NCI-H524 (cell line): ENCODE data around the gene NT5C2.

Experiments
- DNase-seq, 2 experiments: peaks; one replicate each; lab custom pipeline; 2025; lab: John Stamatoyannopoulos, UW

The NT5C2 gene

GRCh38 chr10:103062854-103063590, 130.1 kb downstream of the NT5C2 start:
- DNase-seq: no peak

- no peak for DNase-seq
These were observed 132.5 kb downstream of the NT5C2 start for GRCh38 chr10:103060575-103060974.

GRCh38 chr10:103058034-103058433, 135.0 kb downstream of the NT5C2 start:
- no peak for DNase-seq

- no peak for DNase-seq
These were observed 138.0 kb downstream of the NT5C2 start for GRCh38 chr10:103055105-103055504.

GRCh38 chr10:103054621-103055020, 138.5 kb downstream of the NT5C2 start:
- no peak for DNase-seq

- peak in 1 of 2 experiments; percentile 40 for DNase-seq
These were observed 139.2 kb downstream of the NT5C2 start for GRCh38 chr10:103053659-103054581.

GRCh38 chr10:103049237-103049636, 143.8 kb downstream of the NT5C2 start:
- DNase-seq: no peak

GRCh38 chr10:103047381-103047780, 145.7 kb downstream of the NT5C2 start:
- no peak for DNase-seq

- no peak for DNase-seq
These were observed 147.1 kb downstream of the NT5C2 start for GRCh38 chr10:103045961-103046360.

- no peak for DNase-seq
These were observed 148.1 kb downstream of the NT5C2 start for GRCh38 chr10:103044942-103045489.

- DNase-seq: no peak
These were observed 150.2 kb downstream of the NT5C2 start for GRCh38 chr10:103042908-103043307.

- no peak for DNase-seq
These were observed 150.9 kb downstream of the NT5C2 start for GRCh38 chr10:103042129-103042528.

- no peak for DNase-seq
These were observed 151.7 kb downstream of the NT5C2 start for GRCh38 chr10:103041391-103041790.

GRCh38 chr10:103040418-103040817, 152.7 kb downstream of the NT5C2 start:
- no peak for DNase-seq

- no peak for DNase-seq
These were observed 154.5 kb downstream of the NT5C2 start for GRCh38 chr10:103038570-103038969.
